CD4-positive, alpha-beta T cell treated with Interleukin-1 beta for 1 hour (primary cell): ENCODE results near the gene GNG2.
A peak's percentile ranks its signal among the peaks of the same experiment; 100 is the strongest.

Experiments used
- DNase-seq, 2 donors: peaks; one replicate each; pipeline ENCODE4 v3.0.0-alpha.2; 2020 to 2022

The GNG2 gene

GRCh38 chr14:51860164-51860824 lies at the start of gene GNG2:
Gene GNG2, plus strand, starts transcription at chr14:51860612. Its CDS starts 90,067 bp downstream, at chr14:51950679.
- peak; percentile 87 to 88 for DNase-seq

GRCh38 chr14:51811706-51812105 lies 48.7 kb upstream of the GNG2 start:
- no peak for DNase-seq

- DNase-seq: no peak
Observed at GRCh38 chr14:51816031-51816430, 44.4 kb upstream of the GNG2 start.

GRCh38 chr14:51817326-51817725 lies 43.1 kb upstream of the GNG2 start:
- DNase-seq: no peak

GRCh38 chr14:51818748-51819380 lies 41.5 kb upstream of the GNG2 start:
- no peak for DNase-seq

GRCh38 chr14:51821822-51822221 lies 38.6 kb upstream of the GNG2 start:
- DNase-seq: no peak

GRCh38 chr14:51822499-51822898 lies 37.9 kb upstream of the GNG2 start:
- DNase-seq: no peak

- DNase-seq: no peak
Observed at GRCh38 chr14:51823706-51824105, 36.7 kb upstream of the GNG2 start.

GRCh38 chr14:51824191-51824590 lies 36.2 kb upstream of the GNG2 start:
- DNase-seq: no peak

- DNase-seq: no peak
Observed at GRCh38 chr14:51825926-51826325, 34.5 kb upstream of the GNG2 start.

GRCh38 chr14:51828017-51828797 lies 32.2 kb upstream of the GNG2 start:
- peak; percentile 54 to 77 for DNase-seq

- DNase-seq: no peak
Observed at GRCh38 chr14:51834240-51834639, 26.2 kb upstream of the GNG2 start.

- no peak for DNase-seq
Observed at GRCh38 chr14:51836417-51836816, 24.0 kb upstream of the GNG2 start.

GRCh38 chr14:51844081-51844881 lies 16.1 kb upstream of the GNG2 start:
- DNase-seq: peak in 1 of 2 donors; percentile 64

GRCh38 chr14:51845811-51846210 lies 14.6 kb upstream of the GNG2 start:
- no peak for DNase-seq

- peak; percentile 95 to 96 for DNase-seq
Observed at GRCh38 chr14:51846631-51847488, 13.6 kb upstream of the GNG2 start.

- DNase-seq: no peak
Observed at GRCh38 chr14:51847489-51847796, 13.0 kb upstream of the GNG2 start.

- DNase-seq: no peak
Observed at GRCh38 chr14:51848120-51848519, 12.3 kb upstream of the GNG2 start.

- DNase-seq: peak in 1 of 2 donors; percentile 31
Observed at GRCh38 chr14:51849097-51849496, 11.3 kb upstream of the GNG2 start.

- DNase-seq: no peak
Observed at GRCh38 chr14:51850651-51851050, 9.8 kb upstream of the GNG2 start.

GRCh38 chr14:51852541-51852940 lies 7.9 kb upstream of the GNG2 start:
- no peak for DNase-seq

- DNase-seq: no peak
Observed at GRCh38 chr14:51855234-51855633, 5.2 kb upstream of the GNG2 start.
